ENCODE measurements around the gene ADCY2.
"Not testable (repeated sequence)": the region's sequence is repeated elsewhere in the genome, so short reads cannot be mapped to it uniquely, and the experiment has no call there.

ADCY2 gene

GRCh38 chr5:7396713-7397454 lies 946 bp downstream of the ADCY2 start:
- no peak for DNase-seq

- no peak for DNase-seq
These were observed 2.0 kb downstream of the ADCY2 start for GRCh38 chr5:7397937-7398336.

- DNase-seq, result no peak
These were observed 2.8 kb downstream of the ADCY2 start for GRCh38 chr5:7398596-7399280.

GRCh38 chr5:7405277-7405676 lies 9.3 kb downstream of the ADCY2 start:
- no peak for DNase-seq

GRCh38 chr5:7410936-7411511 lies 15.1 kb downstream of the ADCY2 start:
- no peak for DNase-seq

GRCh38 chr5:7412409-7412808 lies 16.5 kb downstream of the ADCY2 start:
- DNase-seq, result no peak

- no peak for DNase-seq
These were observed 19.2 kb downstream of the ADCY2 start for GRCh38 chr5:7415123-7415522.

- DNase-seq, result no peak
These were observed 19.9 kb downstream of the ADCY2 start for GRCh38 chr5:7415587-7416535.

GRCh38 chr5:7418276-7418675 lies 22.3 kb downstream of the ADCY2 start:
- no peak for DNase-seq

- no peak for DNase-seq
These were observed 23.4 kb downstream of the ADCY2 start for GRCh38 chr5:7419367-7419766.

GRCh38 chr5:7419846-7420245 lies 23.9 kb downstream of the ADCY2 start:
- no peak for DNase-seq

GRCh38 chr5:7420510-7421280 lies 24.8 kb downstream of the ADCY2 start:
- no peak for DNase-seq

GRCh38 chr5:7422316-7423106 lies 26.6 kb downstream of the ADCY2 start:
- DNase-seq, result no peak

GRCh38 chr5:7423231-7423630 lies 27.3 kb downstream of the ADCY2 start:
- not testable (repeated sequence) for DNase-seq

GRCh38 chr5:7425830-7426229 lies 29.9 kb downstream of the ADCY2 start:
- DNase-seq, result no peak

- no peak for DNase-seq
These were observed 30.3 kb downstream of the ADCY2 start for GRCh38 chr5:7426284-7426683.

GRCh38 chr5:7434914-7435313 lies 39.0 kb downstream of the ADCY2 start:
- no peak for DNase-seq

- no peak for DNase-seq
These were observed 39.6 kb downstream of the ADCY2 start for GRCh38 chr5:7435503-7435902.

GRCh38 chr5:7436521-7436920 lies 40.6 kb downstream of the ADCY2 start:
- DNase-seq, result no peak

GRCh38 chr5:7437836-7438235 lies 41.9 kb downstream of the ADCY2 start:
- no peak for DNase-seq

GRCh38 chr5:7445068-7445467 lies 49.1 kb downstream of the ADCY2 start:
- DNase-seq, result no peak

All from CD4-positive, alpha-beta T cell treated with Interleukin-10 for 1 hour (primary cell).